Right lobe of liver (tissue), 6 donors: ENCODE data around the gene PPRC1. TPM values are rescaled to one million over a fixed set of nuclear protein-coding genes. Genes with fewer than 3 reads are reported as not detected.

Experiments used
- ATAC-seq, 4 donors: fragments of 200-7000 bp; cut with Tn5 transposase; one replicate each; pipeline ENCODE4 v1.9.1; 2020; ENCODE audit warnings: mild to moderate bottlenecking in 4 of 4, moderate library complexity in 4 of 4
- DNase-seq, 3 donors: peaks; one replicate each; pipeline ENCODE4 v3.0.0-alpha.2; 2020
- H3K27ac ChIP-seq, 3 donors: fragments of 200-600 bp; one replicate each; pipeline ENCODE4 v1.8.0; 2022
- H3K27me3 ChIP-seq, 2 donors: fragments of 200-600 bp; one replicate each; pipeline ENCODE4 v1.8.0; 2022
- H3K36me3 ChIP-seq, 4 donors: fragments of 200-600 bp; sonication (generic) in 1 of 4; one replicate each; pipeline versions ENCODE4 v1.5.1 to v1.8.0; 2017 to 2022; ENCODE audit warnings: control low read depth in 1 of 4
- H3K4me1 ChIP-seq, 4 donors: fragments of 200-600 bp; sonication (generic) in 1 of 4; one replicate each; pipeline versions ENCODE4 v1.5.1 to v1.8.0; 2017 to 2022; ENCODE audit warnings: control low read depth in 1 of 4
- H3K4me3 ChIP-seq, 3 donors: fragments of 200-600 bp; one replicate each; pipeline ENCODE4 v1.8.0; 2022
- H3K9me3 ChIP-seq, 4 donors: fragments of 200-600 bp; sonication (generic) in 1 of 4; one replicate each; pipeline versions ENCODE4 v1.5.1 to v1.8.0; 2017 to 2022; ENCODE audit warnings: control low read depth in 1 of 4
- CTCF ChIP-seq, 4 donors: fragments of 200-600 bp in 3 of 4; fragments of 450-650 bp in 1 of 4; IDR thresholded peaks; one replicate each; pipeline versions ENCODE4 v1.5.1 to v1.8.0; 2016 to 2022; ENCODE audit warnings: antibody characterized with exemption in 4 of 4, mild to moderate bottlenecking in 2 of 4
- POLR2A ChIP-seq: fragments of 450-650 bp; IDR thresholded peaks from one replicate; pipeline ENCODE4 v1.6.1; 2017; ENCODE audit warnings: antibody characterized with exemption, mild to moderate bottlenecking
- WGBS: methylation state at CpG from one replicate; pipeline ENCODE4 v1.1.6; 2018; ENCODE audit warnings: low coverage, low lambda C conversion rate; ENCODE audit not compliant: insufficient coverage; ENCODE audit errors: missing lambda C conversion rate; 5-methylcytosine and 5-hydroxymethylcytosine counted together
- intact Hi-C, 2 donors: fragments of 100-400 bp; cut with DNase I; formaldehyde crosslinking; loops; one replicate each; pipeline versions ENCODE4 v1.11.2 to v1.14.1; 2022
- total RNA-seq, 6 experiments: library from RNA; depleted of rRNA in 2 of 6; stranded (reverse); fragments of >200 nt in 2 of 6; fragmentation: NEBNext Ultra II Directional in 3 of 6; extraction: Animal tissue kit (Norgen Biotek cat#: 25700) in 3 of 6; gene quantifications; one replicate each; pipeline versions ENCODE4 v1.1.0 to v1.2.4, GENCODE V29; 2016 to 2023
- donor health status: DM: no; HTN: yes; CAD: no.
- donor health status: DM: no; HTN: no; CAD: no.
- donor health status: DM: no; HTN: no; CAD: no.
- donor health status: DM: no; HTN: yes; CAD: no.
- donor health status: DM: no; HTN: yes; CAD: no.

The PPRC1 gene
- total RNA-seq, 6 experiments from 2014 or later: 7.9 to 18.2 (median 10.3) TPM

- no peak for TF ChIP-seq CTCF (IDR thresholded peaks at IDR 0.05)
- no peak for TF ChIP-seq POLR2A
- Histone ChIP-seq H3K27ac (no peak overlapping the region), H3K4me1 (no peaks in the 10 kb centered on the region), H3K36me3 (peaks cover 17 to 57% (median 39%) of the 10 kb centered on the region in 4 donors), H3K27me3 (no peaks in the 10 kb centered on the region), H3K9me3 (no peaks in the 10 kb centered on the region), H3K4me3 (no peak overlapping the region)
- intact Hi-C loops: no loop called here
- DNase-seq (no peak), ATAC-seq (no peak)
- WGBS: 72% methylated on average over 4 of the region's 4 CpGs
These were observed 30.6 kb downstream of the PPRC1 start for GRCh38 chr10:102163342-102163989.

- intact Hi-C loops: no loop called here
These were observed 35.0 kb downstream of the PPRC1 start for GRCh38 chr10:102167861-102168260.

GRCh38 chr10:102170602-102171001 lies 37.8 kb downstream of the PPRC1 start:
- no peak overlapping the region for H3K27ac ChIP-seq
- no peak overlapping the region for H3K4me3 ChIP-seq
- intact Hi-C loops: no loop called here
- no peaks in the 10 kb centered on the region for H3K9me3 ChIP-seq
- ATAC-seq (no peak), DNase-seq (no peak)
- 41% methylated on average over 3 of the region's 3 CpGs for WGBS
- H3K4me1 ChIP-seq: peaks cover 0 to 9% (median 0%) of the 10 kb centered on the region in 4 donors
- TF ChIP-seq CTCF (IDR thresholded peaks at IDR 0.05): no peak
- TF ChIP-seq POLR2A: no peak
- H3K27me3 ChIP-seq: no peaks in the 10 kb centered on the region
- H3K36me3 ChIP-seq: no peaks in the 10 kb centered on the region

More at GRCh38 chr10:102167861-102168260, 35.0 kb downstream of the PPRC1 start:
- H3K4me1 ChIP-seq: peaks cover 0 to 9% (median 0%) of the 10 kb centered on the region in 4 donors
- no peak overlapping the region for H3K27ac ChIP-seq
- TF ChIP-seq CTCF (IDR thresholded peaks at IDR 0.05) (no peak), POLR2A (no peak)
- DNase-seq (no peak), ATAC-seq (no peak)
- no peak overlapping the region for H3K4me3 ChIP-seq
- H3K36me3 ChIP-seq: peaks cover 0 to 14% (median 6%) of the 10 kb centered on the region in 4 donors
- H3K27me3 ChIP-seq: no peaks in the 10 kb centered on the region
- WGBS: 27% methylated on average over 1 of the region's 1 CpG
- no peaks in the 10 kb centered on the region for H3K9me3 ChIP-seq

GRCh38 chr10:102172288-102172687 lies 39.4 kb downstream of the PPRC1 start:
- no peak overlapping the region for H3K27ac ChIP-seq
- H3K36me3 ChIP-seq: no peaks in the 10 kb centered on the region
- intact Hi-C loops: no loop called here
- DNase-seq (no peak), ATAC-seq (no peak)
- no peak overlapping the region for H3K4me3 ChIP-seq
- WGBS: 73% methylated on average over 6 of the region's 8 CpGs
- no peak for TF ChIP-seq POLR2A
- TF ChIP-seq CTCF (IDR thresholded peaks at IDR 0.05): no peak
- no peaks in the 10 kb centered on the region for H3K9me3 ChIP-seq
- H3K27me3 ChIP-seq: no peaks in the 10 kb centered on the region
- peaks cover 0 to 9% (median 0%) of the 10 kb centered on the region in 4 donors for H3K4me1 ChIP-seq
